Right lobe of liver (tissue), 6 donors: ENCODE data around the gene ALOXE3. TPM values are rescaled to one million over a fixed set of nuclear protein-coding genes. Genes with fewer than 3 reads are reported as not detected.

Source experiments
- ATAC-seq, 4 donors: fragments of 200-7000 bp; cut with Tn5 transposase; one replicate each; pipeline ENCODE4 v1.9.1; 2020; ENCODE audit warnings: mild to moderate bottlenecking in 4 of 4, moderate library complexity in 4 of 4
- DNase-seq, 3 donors: peaks; one replicate each; pipeline ENCODE4 v3.0.0-alpha.2; 2020
- H3K27ac ChIP-seq, 3 donors: fragments of 200-600 bp; one replicate each; pipeline ENCODE4 v1.8.0; 2022
- H3K27me3 ChIP-seq, 2 donors: fragments of 200-600 bp; one replicate each; pipeline ENCODE4 v1.8.0; 2022
- H3K36me3 ChIP-seq, 4 donors: fragments of 200-600 bp; sonication (generic) in 1 of 4; one replicate each; pipeline versions ENCODE4 v1.5.1 to v1.8.0; 2017 to 2022; ENCODE audit warnings: control low read depth in 1 of 4
- H3K4me1 ChIP-seq, 4 donors: fragments of 200-600 bp; sonication (generic) in 1 of 4; one replicate each; pipeline versions ENCODE4 v1.5.1 to v1.8.0; 2017 to 2022; ENCODE audit warnings: control low read depth in 1 of 4
- H3K4me3 ChIP-seq, 3 donors: fragments of 200-600 bp; one replicate each; pipeline ENCODE4 v1.8.0; 2022
- H3K9me3 ChIP-seq, 4 donors: fragments of 200-600 bp; sonication (generic) in 1 of 4; one replicate each; pipeline versions ENCODE4 v1.5.1 to v1.8.0; 2017 to 2022; ENCODE audit warnings: control low read depth in 1 of 4
- POLR2A ChIP-seq: fragments of 450-650 bp; IDR thresholded peaks from one replicate; pipeline ENCODE4 v1.6.1; 2017; ENCODE audit warnings: antibody characterized with exemption, mild to moderate bottlenecking
- WGBS: methylation state at CpG from one replicate; pipeline ENCODE4 v1.1.6; 2018; ENCODE audit warnings: low coverage, low lambda C conversion rate; ENCODE audit not compliant: insufficient coverage; ENCODE audit errors: missing lambda C conversion rate; 5-methylcytosine and 5-hydroxymethylcytosine counted together
- intact Hi-C, 2 donors: fragments of 100-400 bp; cut with DNase I; formaldehyde crosslinking; loops; one replicate each; pipeline versions ENCODE4 v1.11.2 to v1.14.1; 2022
- total RNA-seq, 6 experiments: library from RNA; depleted of rRNA in 2 of 6; stranded (reverse); fragments of >200 nt in 2 of 6; fragmentation: NEBNext Ultra II Directional in 3 of 6; extraction: Animal tissue kit (Norgen Biotek cat#: 25700) in 3 of 6; gene quantifications; one replicate each; pipeline versions ENCODE4 v1.1.0 to v1.2.4, GENCODE V29; 2016 to 2023
- TF ChIP-seq, protein P1 (sequence below), 4 donors: fragments of 200-600 bp in 3 of 4; fragments of 450-650 bp in 1 of 4; IDR thresholded peaks; one replicate each; pipeline versions ENCODE4 v1.5.1 to v1.8.0; 2016 to 2022; ENCODE audit warnings: antibody characterized with exemption in 4 of 4, mild to moderate bottlenecking in 2 of 4
- donor health status: DM: no; HTN: yes; CAD: no.
- donor health status: DM: no; HTN: no; CAD: no.
- donor health status: DM: no; HTN: no; CAD: no.
- donor health status: DM: no; HTN: yes; CAD: no.
- donor health status: DM: no; HTN: yes; CAD: no.

ALOXE3 gene
- total RNA-seq, 6 experiments from 2014 or later: not detected

DNA sequence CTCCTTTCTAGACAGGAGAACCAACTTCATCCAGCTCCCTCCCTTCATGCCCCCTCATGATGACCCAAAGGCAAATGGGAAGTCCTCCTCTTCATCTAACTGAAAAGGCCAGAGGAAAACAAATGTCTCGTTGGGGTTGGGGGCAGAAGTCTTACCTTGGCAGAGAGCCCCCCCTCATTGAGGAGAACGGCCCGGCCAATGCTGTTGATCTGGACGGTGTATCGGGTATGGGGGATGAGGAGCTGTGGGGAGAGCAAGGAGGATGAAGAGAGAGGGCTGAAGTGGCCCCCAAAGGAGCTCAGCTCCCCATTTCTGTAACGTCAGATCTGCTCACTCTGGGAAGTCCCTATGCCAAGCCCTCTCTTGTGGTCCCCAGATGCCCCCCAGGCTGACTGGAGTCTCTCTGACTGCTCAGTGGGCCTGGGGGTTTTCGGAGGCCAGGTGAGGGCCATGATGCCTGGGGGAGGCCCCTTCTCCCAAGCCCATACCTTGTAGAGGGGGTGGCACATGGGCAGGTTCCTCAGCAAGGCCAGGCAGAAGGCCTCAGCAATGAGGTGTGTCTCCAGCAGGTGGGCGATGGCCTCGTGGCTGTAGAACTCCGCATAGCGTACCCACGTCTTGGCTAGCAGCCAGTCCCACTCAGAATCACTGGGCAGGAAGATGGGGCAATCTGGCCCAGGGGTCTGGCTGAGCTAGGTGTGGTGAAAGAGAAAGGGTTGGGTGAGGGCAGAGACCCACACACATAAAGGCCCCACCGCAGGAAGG is 41.6 kb downstream of the ALOXE3 start:
- ATAC-seq: no peak
- Histone ChIP-seq H3K36me3 (no peaks in the 10 kb centered on the region), H3K27ac (no peak overlapping the region), H3K27me3 (peaks cover 7 to 20% of the 10 kb centered on the region in 2 donors), H3K4me3 (no peak overlapping the region), H3K9me3 (no peaks in the 10 kb centered on the region), H3K4me1 (peaks cover 0 to 22% (median 5%) of the 10 kb centered on the region in 4 donors)
- TF ChIP-seq, protein P1, sequence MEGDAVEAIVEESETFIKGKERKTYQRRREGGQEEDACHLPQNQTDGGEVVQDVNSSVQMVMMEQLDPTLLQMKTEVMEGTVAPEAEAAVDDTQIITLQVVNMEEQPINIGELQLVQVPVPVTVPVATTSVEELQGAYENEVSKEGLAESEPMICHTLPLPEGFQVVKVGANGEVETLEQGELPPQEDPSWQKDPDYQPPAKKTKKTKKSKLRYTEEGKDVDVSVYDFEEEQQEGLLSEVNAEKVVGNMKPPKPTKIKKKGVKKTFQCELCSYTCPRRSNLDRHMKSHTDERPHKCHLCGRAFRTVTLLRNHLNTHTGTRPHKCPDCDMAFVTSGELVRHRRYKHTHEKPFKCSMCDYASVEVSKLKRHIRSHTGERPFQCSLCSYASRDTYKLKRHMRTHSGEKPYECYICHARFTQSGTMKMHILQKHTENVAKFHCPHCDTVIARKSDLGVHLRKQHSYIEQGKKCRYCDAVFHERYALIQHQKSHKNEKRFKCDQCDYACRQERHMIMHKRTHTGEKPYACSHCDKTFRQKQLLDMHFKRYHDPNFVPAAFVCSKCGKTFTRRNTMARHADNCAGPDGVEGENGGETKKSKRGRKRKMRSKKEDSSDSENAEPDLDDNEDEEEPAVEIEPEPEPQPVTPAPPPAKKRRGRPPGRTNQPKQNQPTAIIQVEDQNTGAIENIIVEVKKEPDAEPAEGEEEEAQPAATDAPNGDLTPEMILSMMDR (IDR thresholded peaks at IDR 0.05): no peak
- no peak for TF ChIP-seq POLR2A
- no peak for DNase-seq
- intact Hi-C loops: no loop called here
- 66% methylated on average over 7 of the region's 13 CpGs for WGBS

DNA sequence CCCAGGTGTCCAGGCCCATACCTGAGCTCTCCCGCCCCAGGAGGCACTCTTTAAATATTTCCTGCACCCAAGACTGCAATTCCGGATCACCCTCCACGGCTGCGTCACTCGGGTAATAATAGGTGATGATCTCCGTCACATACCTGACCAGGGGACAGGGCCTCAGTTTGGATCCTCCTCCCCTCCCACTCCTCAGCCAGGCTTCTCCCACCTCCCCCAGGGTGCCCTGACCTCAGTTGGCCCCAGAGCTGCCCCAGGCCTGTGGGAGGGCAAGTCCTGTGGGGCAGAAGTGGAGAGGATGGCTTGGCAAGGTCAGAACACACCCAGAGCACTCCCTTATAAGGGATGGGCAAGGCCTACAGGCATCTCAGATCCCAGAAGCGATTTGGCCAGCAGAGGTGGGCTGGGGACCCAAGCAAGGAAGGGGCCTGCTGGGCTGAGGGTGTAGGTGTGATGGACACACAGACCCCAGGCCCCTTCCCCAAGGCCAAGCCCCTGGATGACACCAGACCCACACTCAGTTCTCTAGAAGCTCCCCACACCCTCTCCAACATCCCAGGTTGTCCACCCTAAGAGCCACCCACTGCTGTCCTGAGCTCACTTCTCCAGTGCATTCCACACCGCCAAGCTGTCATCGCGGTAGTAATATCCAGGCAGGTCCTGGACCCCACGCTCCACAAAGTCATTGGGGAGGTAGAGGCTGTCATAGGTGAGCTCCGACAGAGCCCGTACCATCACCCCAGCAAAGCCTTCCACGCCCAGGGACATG is 42.6 kb downstream of the ALOXE3 start:
- no peak for TF ChIP-seq POLR2A
- TF ChIP-seq, protein P1 (IDR thresholded peaks at IDR 0.05): no peak
- intact Hi-C loops: no loop called here

DNA sequence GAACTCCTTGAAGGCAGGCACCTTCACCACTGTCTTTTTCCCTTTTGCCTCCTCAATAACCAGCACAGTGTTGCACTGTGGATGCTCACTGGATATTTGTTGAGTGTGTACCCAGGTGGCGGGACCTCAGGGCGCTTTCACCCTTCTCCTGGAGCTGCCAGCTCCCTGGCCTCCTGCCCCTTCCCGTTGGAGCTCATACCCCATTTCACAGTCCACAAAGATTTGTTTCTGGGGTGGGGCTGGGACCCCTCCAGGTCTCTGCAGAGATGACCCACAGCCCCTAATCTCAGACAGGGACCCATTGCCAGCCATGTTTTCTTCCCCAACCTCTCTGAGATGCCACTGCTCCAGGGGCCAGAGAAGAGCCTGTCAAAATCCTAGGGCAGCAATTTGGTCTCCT is 43.2 kb downstream of the ALOXE3 start:
- WGBS: 72% methylated on average over 3 of the region's 3 CpGs
- no peak for TF ChIP-seq POLR2A
- TF ChIP-seq, protein P1 (IDR thresholded peaks at IDR 0.05): no peak
- no peaks in the 10 kb centered on the region for H3K9me3 ChIP-seq

More for the DNA sequence above, 42.6 kb downstream of the ALOXE3 start:
- WGBS: 67% methylated on average over 7 of the region's 14 CpGs
- DNase-seq: no peak
- ATAC-seq: no peak
- H3K27ac ChIP-seq: no peak overlapping the region
- no peaks in the 10 kb centered on the region for H3K9me3 ChIP-seq
- no peak overlapping the region for H3K4me3 ChIP-seq
- H3K27me3 ChIP-seq: peaks cover 7 to 27% of the 10 kb centered on the region in 2 donors
- H3K4me1 ChIP-seq: peaks cover 0 to 22% (median 5%) of the 10 kb centered on the region in 4 donors
- no peaks in the 10 kb centered on the region for H3K36me3 ChIP-seq

DNA sequence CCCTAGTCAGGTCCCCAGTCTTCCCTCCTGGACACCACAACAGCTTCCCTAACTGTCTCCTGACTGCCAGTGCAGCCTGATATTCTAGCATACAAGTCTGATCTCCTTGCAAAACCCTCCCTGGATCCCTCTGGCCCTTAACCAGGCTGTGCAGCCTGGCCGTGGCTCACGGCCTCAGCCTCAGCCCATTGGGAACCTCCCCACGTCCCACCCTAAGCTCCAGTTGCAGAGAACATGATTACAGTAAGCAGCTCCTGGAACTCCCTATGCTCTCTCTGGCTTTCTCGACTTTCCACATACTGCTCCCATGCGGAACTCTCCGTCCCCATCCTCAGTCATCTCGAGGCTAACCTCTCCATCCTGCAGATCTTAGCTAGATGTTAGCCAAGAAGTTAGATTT is 43.8 kb downstream of the ALOXE3 start:
- H3K27ac ChIP-seq: no peak overlapping the region
- no peaks in the 10 kb centered on the region for H3K9me3 ChIP-seq
- H3K36me3 ChIP-seq: no peaks in the 10 kb centered on the region
- no peak for DNase-seq
- H3K27me3 ChIP-seq: peaks cover 7 to 37% of the 10 kb centered on the region in 2 donors
- TF ChIP-seq, protein P1 (IDR thresholded peaks at IDR 0.05): no peak
- TF ChIP-seq POLR2A: no peak
- WGBS: 56% methylated on average over 7 of the region's 7 CpGs
- ATAC-seq: no peak
- intact Hi-C loops: no loop called here
- H3K4me3 ChIP-seq: no peak overlapping the region
- H3K4me1 ChIP-seq: peaks cover 0 to 16% (median 1%) of the 10 kb centered on the region in 4 donors

More for the DNA sequence above, 43.2 kb downstream of the ALOXE3 start:
- DNase-seq (no peak), ATAC-seq (no peak)
- peaks cover 7 to 33% of the 10 kb centered on the region in 2 donors for H3K27me3 ChIP-seq
- no peaks in the 10 kb centered on the region for H3K36me3 ChIP-seq
- no peak overlapping the region for H3K4me3 ChIP-seq
- H3K4me1 ChIP-seq: peaks cover 0 to 21% (median 4%) of the 10 kb centered on the region in 4 donors
- intact Hi-C loops: no loop called here
- H3K27ac ChIP-seq: no peak overlapping the region
